Activated naive CD8-positive, alpha-beta T cell treated with anti-CD3 and anti-CD28 coated beads, Interleukin-2, amount 50 U/mL, for 24 hours (primary cell): ENCODE results near the gene ANOS1.

Source experiments
- ATAC-seq: fragments of 150-1000 bp; cut with Tn5 transposase; one replicate; pipeline ENCODE4 v1.10.0; 2021
- DNase-seq: peaks from one replicate; pipeline ENCODE4 v3.0.0; 2021
- H3K27ac Mint-ChIP-seq: one replicate; pipeline ENCODE4 v1.8.0; 2021; ENCODE audit warnings: mild to moderate bottlenecking, mixed read lengths
- H3K27me3 Mint-ChIP-seq: one replicate; pipeline ENCODE4 v1.8.0; 2021; ENCODE audit warnings: mixed read lengths
- H3K36me3 Mint-ChIP-seq: one replicate; pipeline ENCODE4 v1.8.0; 2021; ENCODE audit warnings: low read depth, mixed read lengths
- H3K4me1 Mint-ChIP-seq: one replicate; pipeline ENCODE4 v1.8.0; 2021; ENCODE audit warnings: mixed read lengths
- H3K4me3 Mint-ChIP-seq: one replicate; pipeline ENCODE4 v1.8.0; 2021; ENCODE audit warnings: mild to moderate bottlenecking, moderate library complexity, mixed read lengths
- H3K9me3 Mint-ChIP-seq: one replicate; pipeline ENCODE4 v1.8.0; 2021; ENCODE audit warnings: mixed read lengths

ANOS1 gene

DNA sequence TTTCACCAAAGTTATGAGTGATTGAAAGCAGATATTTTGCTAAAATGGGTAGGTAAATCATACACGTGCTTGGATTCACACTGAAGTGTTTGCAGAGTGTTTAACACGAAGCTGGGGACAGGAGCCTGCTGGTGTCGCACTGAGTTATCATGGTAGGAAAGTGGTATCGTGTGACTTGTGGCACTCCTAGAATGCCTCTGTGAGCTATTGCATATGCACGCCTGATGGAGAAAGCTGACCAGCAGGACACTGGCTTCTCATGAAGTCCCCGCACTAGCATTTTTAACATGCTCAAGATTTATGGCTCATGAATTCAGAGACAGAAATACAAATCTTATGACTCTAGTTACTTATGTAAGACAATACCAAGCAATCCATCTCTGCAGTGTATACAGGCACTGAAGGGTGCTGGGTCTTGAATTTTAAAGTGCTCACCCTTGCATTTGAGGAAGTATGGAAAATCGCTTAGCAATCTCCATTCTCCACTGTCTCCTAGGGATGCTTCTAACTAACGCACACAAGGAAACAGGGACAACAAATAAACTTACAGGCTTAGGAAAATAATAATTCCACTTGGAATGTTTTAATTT is 247.5 kb downstream of the ANOS1 start:
- H3K4me3 Mint-ChIP-seq: no peak overlapping the region
- ATAC-seq (no peak), DNase-seq (no peak)
- no peak overlapping the region for H3K27ac Mint-ChIP-seq
- H3K4me1 Mint-ChIP-seq: no peaks in the 10 kb centered on the region
- no peaks in the 10 kb centered on the region for H3K9me3 Mint-ChIP-seq
- H3K27me3 Mint-ChIP-seq: no peaks in the 10 kb centered on the region
- no peaks in the 10 kb centered on the region for H3K36me3 Mint-ChIP-seq
